Activated CD4-positive, alpha-beta T cell treated with anti-CD3 and anti-CD28 coated beads, Interleukin-2, amount 10 ng/mL, durations not matched to agents 7 days and 5 days (primary cell): ENCODE data around the gene ADGRV1. TPM values are rescaled to one million over a fixed set of nuclear protein-coding genes. Genes with fewer than 3 reads are reported as not detected.

Source experiments
- CTCF ChIA-PET: fragments of 350-600 bp; sonication (Branson Sonifier 250); formaldehyde crosslinking; loops from one replicate; lab custom pipeline; 2021; ENCODE audit warnings: antibody characterized with exemption; lab: Charles Lee
- POLR2A ChIA-PET: fragments of 350-600 bp; sonication (Branson Sonifier 250); formaldehyde crosslinking; loops from one replicate; lab custom pipeline; 2021; ENCODE audit warnings: antibody characterized with exemption; lab: Charles Lee
- DNase-seq: peaks from one replicate; pipeline ENCODE4 v3.0.0-alpha.2; 2020
- H3K27ac Mint-ChIP-seq: one replicate; pipeline ENCODE4 v1.8.0; 2021; ENCODE audit warnings: mild to moderate bottlenecking, moderate library complexity, mixed read lengths
- H3K27me3 Mint-ChIP-seq: one replicate; pipeline ENCODE4 v1.8.0; 2021; ENCODE audit warnings: mixed read lengths
- H3K36me3 Mint-ChIP-seq: one replicate; pipeline ENCODE4 v1.8.0; 2021; ENCODE audit warnings: low read depth, mixed read lengths
- H3K4me1 Mint-ChIP-seq: one replicate; pipeline ENCODE4 v1.8.0; 2021; ENCODE audit warnings: mixed read lengths
- H3K4me3 Mint-ChIP-seq: one replicate; pipeline ENCODE4 v1.8.0; 2021; ENCODE audit warnings: mild to moderate bottlenecking, moderate library complexity, mixed read lengths
- H3K9me3 Mint-ChIP-seq: one replicate; pipeline ENCODE4 v1.8.0; 2021; ENCODE audit warnings: mixed read lengths
- total RNA-seq, 2 experiments: library from RNA; stranded (reverse); gene quantifications; one replicate each; pipeline ENCODE4 v1.2.3, GENCODE V29; 2021

The ADGRV1 gene
- total RNA-seq: not detected

DNA sequence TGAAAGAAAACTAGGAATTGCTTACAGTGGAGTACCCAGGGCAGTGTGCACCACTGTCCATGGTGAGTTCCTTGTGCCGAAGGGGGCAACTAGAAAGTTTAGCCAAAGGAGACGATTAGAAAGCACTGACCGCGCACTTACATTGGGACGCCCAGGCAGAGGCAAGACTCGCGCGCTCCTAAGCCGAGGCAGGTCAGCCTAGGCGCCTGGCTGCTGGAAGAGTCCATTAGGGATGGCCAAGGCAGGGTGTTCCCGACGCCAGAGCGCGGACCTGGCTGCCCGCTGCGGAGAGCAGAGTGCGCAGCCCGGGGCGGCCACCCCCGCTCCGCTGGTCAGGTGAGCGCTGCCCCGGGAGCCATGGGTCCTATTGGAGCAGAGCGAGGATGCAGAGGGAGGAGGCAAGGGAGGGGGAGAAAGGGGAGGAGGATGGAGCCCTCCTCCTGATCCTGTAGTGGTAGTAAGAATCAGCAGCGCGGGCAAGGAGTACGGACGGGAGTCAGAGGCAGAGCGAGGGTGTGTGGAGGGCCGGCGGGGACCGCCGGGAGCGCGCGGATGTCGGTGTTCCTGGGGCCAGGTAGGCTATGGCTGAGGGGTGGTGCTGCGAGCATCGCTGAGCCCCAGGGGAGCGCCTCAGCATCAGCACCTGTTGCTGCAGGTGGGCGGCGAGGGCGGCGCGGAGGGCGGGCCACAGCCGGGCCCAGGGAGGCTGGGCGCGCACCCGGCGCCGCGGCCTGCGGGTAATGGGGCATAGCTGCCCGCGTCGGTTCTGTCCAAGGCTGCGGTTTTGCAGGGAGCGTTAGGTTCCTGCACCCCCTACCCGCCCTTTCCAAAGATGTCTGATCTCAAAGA, at the start of gene ADGRV1:
Gene ADGRV1, plus strand, starts transcription at position 454 of the 849 bp plus-strand sequence. Its CDS starts 99 bp downstream, at position 553.
- ChIA-PET CTCF (no interaction called here), POLR2A (no interaction called here)
- Mint-ChIP-seq H3K36me3 (no peaks in the 10 kb centered on the region), H3K4me3 (peak within 1 kb of the TSS; percentile 58), H3K9me3 (no peaks in the 10 kb centered on the region), H3K27ac (no peak within 1 kb of the TSS), H3K4me1 (peaks cover 8% of the 10 kb centered on the region), H3K27me3 (peaks cover 68% of the 10 kb centered on the region)
- DNase-seq: no peak

DNA sequence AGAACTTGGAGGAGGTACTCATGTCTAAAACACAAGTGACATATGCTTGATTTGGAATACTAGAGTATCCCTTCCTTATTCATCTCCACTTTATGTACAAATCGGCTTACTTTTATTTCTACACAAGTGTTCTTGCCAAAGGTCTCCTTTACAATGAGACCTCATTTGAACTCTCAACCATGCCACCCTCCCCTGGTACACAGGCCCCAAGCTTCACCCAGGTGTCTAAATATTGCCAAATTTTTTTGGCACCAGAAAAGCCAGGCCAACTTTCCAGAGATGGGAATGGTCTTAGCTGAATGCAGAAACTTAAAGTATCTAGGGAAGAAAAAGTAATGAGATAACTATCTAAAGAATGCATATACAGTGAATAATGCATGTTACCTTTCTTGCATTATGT, 48.2 kb upstream of the ADGRV1 start:
- Mint-ChIP-seq H3K4me1 (peaks cover 7% of the 10 kb centered on the region), H3K9me3 (no peaks in the 10 kb centered on the region), H3K27me3 (no peaks in the 10 kb centered on the region), H3K36me3 (peaks cover 7% of the 10 kb centered on the region), H3K4me3 (no peak overlapping the region), H3K27ac (no peak overlapping the region)
- CTCF ChIA-PET: no interaction called here
- DNase-seq: no peak
- POLR2A ChIA-PET: no interaction called here

GRCh38 chr5:90514520-90514919, 44.1 kb upstream of the ADGRV1 start:
- POLR2A ChIA-PET: no interaction called here
- peaks cover 7% of the 10 kb centered on the region for H3K4me1 Mint-ChIP-seq
- CTCF ChIA-PET: interaction anchor here (0.6 kb wide), 1 partner anchor 815 kb away, joined by 3 read pairs; no protein-coding TSS in a partner anchor
- no peak for DNase-seq
- no peak overlapping the region for H3K27ac Mint-ChIP-seq
- H3K36me3 Mint-ChIP-seq: peaks cover 21% of the 10 kb centered on the region
- H3K27me3 Mint-ChIP-seq: no peaks in the 10 kb centered on the region
- H3K4me3 Mint-ChIP-seq: no peak overlapping the region
- no peaks in the 10 kb centered on the region for H3K9me3 Mint-ChIP-seq

DNA sequence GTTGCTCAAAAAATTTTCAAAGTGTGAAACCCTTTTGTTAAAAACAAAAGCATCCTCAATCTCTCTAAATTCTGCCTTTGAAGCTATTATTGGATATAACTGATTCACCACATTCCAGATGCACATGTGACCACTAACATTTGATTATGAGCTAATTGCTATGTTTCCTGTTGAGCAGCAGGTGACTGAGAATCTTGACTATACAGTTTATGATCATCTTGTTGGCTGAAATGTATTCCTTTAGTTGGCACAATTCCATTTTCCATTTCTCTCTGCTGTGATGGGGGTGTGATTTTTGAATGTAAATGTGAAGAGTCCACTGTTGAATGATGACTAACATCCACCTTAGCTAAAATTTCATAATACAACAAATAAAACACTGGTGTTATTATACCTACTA, 39.9 kb upstream of the ADGRV1 start:
- H3K4me1 Mint-ChIP-seq: peaks cover 7% of the 10 kb centered on the region
- peaks cover 49% of the 10 kb centered on the region for H3K36me3 Mint-ChIP-seq
- H3K27ac Mint-ChIP-seq: no peak overlapping the region
- POLR2A ChIA-PET: no interaction called here
- CTCF ChIA-PET: no interaction called here
- no peaks in the 10 kb centered on the region for H3K9me3 Mint-ChIP-seq
- no peaks in the 10 kb centered on the region for H3K27me3 Mint-ChIP-seq
- DNase-seq: no peak
- no peak overlapping the region for H3K4me3 Mint-ChIP-seq

DNA sequence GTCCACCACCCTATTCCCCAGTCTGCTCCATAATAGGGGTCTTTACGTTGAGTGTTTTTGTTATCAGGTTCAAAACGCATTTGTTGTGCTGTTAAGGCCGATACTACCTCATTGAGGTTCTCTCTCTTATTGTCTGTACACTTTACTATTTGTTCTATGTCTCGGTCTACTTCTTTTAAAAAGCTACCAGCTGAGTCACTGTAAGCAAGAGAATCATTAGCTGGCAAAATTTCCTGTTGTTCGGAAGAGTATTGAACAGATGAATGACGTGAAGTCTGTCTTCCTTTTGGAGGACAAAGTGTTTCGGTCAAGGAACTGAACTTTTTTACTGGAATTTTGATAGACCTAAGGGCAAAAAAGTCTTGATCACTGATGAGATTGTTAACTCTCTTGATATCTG, 39.5 kb upstream of the ADGRV1 start:
- Mint-ChIP-seq H3K27me3 (no peaks in the 10 kb centered on the region), H3K9me3 (no peaks in the 10 kb centered on the region), H3K36me3 (peaks cover 50% of the 10 kb centered on the region), H3K4me1 (peaks cover 7% of the 10 kb centered on the region), H3K27ac (no peak overlapping the region), H3K4me3 (no peak overlapping the region)
- CTCF ChIA-PET: no interaction called here
- no peak for DNase-seq
- POLR2A ChIA-PET: no interaction called here

- POLR2A ChIA-PET: no interaction called here
- peak; percentile 33 for DNase-seq
- H3K9me3 Mint-ChIP-seq: no peaks in the 10 kb centered on the region
Measured at GRCh38 chr5:90528601-90529193, 29.9 kb upstream of the ADGRV1 start.

GRCh38 chr5:90529194-90529938, 29.2 kb upstream of the ADGRV1 start, which contains the start of gene LYSMD3:
Gene LYSMD3, minus strand, starts transcription at chr5:90529584. Its CDS starts 4,295 bp downstream, at chr5:90525289.
- ChIA-PET POLR2A (no interaction called here), CTCF (interaction anchor here (0.5 to 1.6 kb wide), 10 partner anchors 20 to 119 kb away, joined by 3 to 5 read pairs (median 3); partner anchors contain the start of gene CETN3)
- H3K9me3 Mint-ChIP-seq: no peaks in the 10 kb centered on the region
- H3K4me1 Mint-ChIP-seq: peaks cover 34% of the 10 kb centered on the region
- DNase-seq: peak; percentile 97
- H3K36me3 Mint-ChIP-seq: peaks cover 12% of the 10 kb centered on the region
- peaks cover 21% of the 10 kb centered on the region for H3K27me3 Mint-ChIP-seq
- peak within 1 kb of the TSS; percentile 95 for H3K27ac Mint-ChIP-seq
- peak within 1 kb of the TSS; percentile 94 for H3K4me3 Mint-ChIP-seq

More at GRCh38 chr5:90528601-90529193, 29.9 kb upstream of the ADGRV1 start:
- CTCF ChIA-PET: interaction anchor here (0.5 to 1.5 kb wide), 2 partner anchors 30 to 33 kb away, joined by 3 read pairs; no protein-coding TSS in a partner anchor
- Mint-ChIP-seq H3K27me3 (peaks cover 18% of the 10 kb centered on the region), H3K36me3 (peaks cover 12% of the 10 kb centered on the region), H3K4me1 (peaks cover 34% of the 10 kb centered on the region), H3K4me3 (peak overlapping the region; percentile 94), H3K27ac (peak overlapping the region; percentile 95)

DNA sequence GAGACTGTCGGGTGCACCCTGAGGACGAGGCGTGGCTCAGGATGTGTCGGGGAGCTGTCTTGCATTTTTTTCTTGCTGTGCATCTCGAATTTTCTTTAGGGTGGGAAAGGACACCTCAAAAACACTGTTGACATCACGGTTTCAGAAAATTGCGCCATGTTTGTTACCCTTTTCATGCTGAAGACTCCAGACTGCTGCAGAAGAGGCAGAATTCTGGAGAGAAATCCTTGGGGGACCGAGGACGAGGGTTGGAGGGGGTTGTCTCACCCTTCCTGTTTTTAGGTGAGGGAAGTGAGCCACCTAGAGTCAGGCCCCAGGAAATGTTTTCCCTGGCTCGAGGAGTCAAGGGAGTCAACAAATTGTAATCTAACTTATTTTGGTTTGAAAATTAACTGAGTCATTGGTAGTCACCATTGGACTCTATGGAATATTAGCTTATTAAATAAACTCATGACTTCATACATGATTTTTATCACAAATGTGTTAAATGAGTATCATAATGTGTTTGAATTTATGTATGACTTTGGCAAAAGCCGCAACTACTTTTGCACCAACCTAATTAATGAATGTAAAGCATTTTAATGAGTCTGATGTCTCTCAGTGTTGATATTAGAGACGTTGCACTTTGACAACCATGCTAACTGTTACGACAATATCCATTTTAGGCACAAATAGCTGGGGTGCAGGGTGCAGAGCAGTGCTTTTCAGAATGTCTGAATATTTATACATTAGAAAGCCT, 28.5 kb upstream of the ADGRV1 start:
- ChIA-PET POLR2A (no interaction called here), CTCF (interaction anchor here (0.7 to 1.6 kb wide), 8 partner anchors 21 to 120 kb away, joined by 3 to 5 read pairs (median 4); partner anchors contain the start of gene CETN3)
- Mint-ChIP-seq H3K36me3 (peaks cover 8% of the 10 kb centered on the region), H3K4me3 (peak overlapping the region; percentile 94), H3K27me3 (peaks cover 21% of the 10 kb centered on the region), H3K27ac (peak overlapping the region; percentile 95), H3K9me3 (no peaks in the 10 kb centered on the region), H3K4me1 (peaks cover 32% of the 10 kb centered on the region)
- peak; percentile 70 for DNase-seq

- CTCF ChIA-PET: interaction anchor here (1.0 to 1.6 kb wide), 5 partner anchors 21 to 121 kb away, joined by 3 to 5 read pairs (median 4); partner anchors contain the start of gene CETN3
- peaks cover 31% of the 10 kb centered on the region for H3K4me1 Mint-ChIP-seq
- H3K36me3 Mint-ChIP-seq: peaks cover 5% of the 10 kb centered on the region
- no peak overlapping the region for H3K4me3 Mint-ChIP-seq
- H3K27ac Mint-ChIP-seq: peak overlapping the region; percentile 95
- no peak for DNase-seq
- POLR2A ChIA-PET: no interaction called here
- H3K27me3 Mint-ChIP-seq: peaks cover 23% of the 10 kb centered on the region
- H3K9me3 Mint-ChIP-seq: no peaks in the 10 kb centered on the region
Measured at GRCh38 chr5:90530736-90531487, 27.7 kb upstream of the ADGRV1 start.

- ChIA-PET POLR2A (no interaction called here), CTCF (interaction anchor here (0.9 to 1.2 kb wide), 2 partner anchors 15 to 92 kb away, joined by 3 read pairs; no protein-coding TSS in a partner anchor)
- no peaks in the 10 kb centered on the region for H3K9me3 Mint-ChIP-seq
- no peak overlapping the region for H3K27ac Mint-ChIP-seq
- H3K36me3 Mint-ChIP-seq: no peaks in the 10 kb centered on the region
- peaks cover 31% of the 10 kb centered on the region for H3K27me3 Mint-ChIP-seq
- H3K4me1 Mint-ChIP-seq: peaks cover 5% of the 10 kb centered on the region
- DNase-seq: no peak
- H3K4me3 Mint-ChIP-seq: no peak overlapping the region
Measured at GRCh38 chr5:90533794-90534193, 24.8 kb upstream of the ADGRV1 start.

GRCh38 chr5:90534922-90535321, 23.7 kb upstream of the ADGRV1 start:
- no peaks in the 10 kb centered on the region for H3K36me3 Mint-ChIP-seq
- H3K27me3 Mint-ChIP-seq: peaks cover 36% of the 10 kb centered on the region
- POLR2A ChIA-PET: no interaction called here
- DNase-seq: no peak
- CTCF ChIA-PET: no interaction called here
- H3K27ac Mint-ChIP-seq: no peak overlapping the region
- no peak overlapping the region for H3K4me3 Mint-ChIP-seq
- no peaks in the 10 kb centered on the region for H3K9me3 Mint-ChIP-seq
- H3K4me1 Mint-ChIP-seq: peaks cover 3% of the 10 kb centered on the region
